NCI-H1694 (cell line): Measurements from ENCODE around the gene NMNAT2.

Experiments used
- DNase-seq: peaks from one replicate; lab custom pipeline; 2025; lab: John Stamatoyannopoulos, UW

NMNAT2 gene

DNA sequence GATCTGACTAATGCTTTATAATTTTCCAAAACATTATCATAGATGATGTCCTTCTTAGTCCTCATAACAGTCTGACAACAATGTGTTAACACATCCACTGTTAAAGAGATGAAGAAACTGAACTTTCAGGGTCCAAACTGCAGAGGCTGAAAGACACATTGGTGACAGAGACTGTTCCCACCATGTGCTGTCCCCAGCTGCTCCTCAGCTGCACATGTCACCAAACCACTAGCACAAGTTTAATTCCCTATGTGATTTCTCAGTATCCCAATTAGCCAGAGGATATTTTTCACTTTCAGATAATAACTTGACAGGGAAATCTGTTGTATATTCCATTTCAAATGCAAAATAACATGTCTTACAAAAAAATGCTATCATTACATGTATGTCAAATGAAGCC lies 207.5 kb downstream of the NMNAT2 start:
- DNase-seq = peak; percentile 77

DNA sequence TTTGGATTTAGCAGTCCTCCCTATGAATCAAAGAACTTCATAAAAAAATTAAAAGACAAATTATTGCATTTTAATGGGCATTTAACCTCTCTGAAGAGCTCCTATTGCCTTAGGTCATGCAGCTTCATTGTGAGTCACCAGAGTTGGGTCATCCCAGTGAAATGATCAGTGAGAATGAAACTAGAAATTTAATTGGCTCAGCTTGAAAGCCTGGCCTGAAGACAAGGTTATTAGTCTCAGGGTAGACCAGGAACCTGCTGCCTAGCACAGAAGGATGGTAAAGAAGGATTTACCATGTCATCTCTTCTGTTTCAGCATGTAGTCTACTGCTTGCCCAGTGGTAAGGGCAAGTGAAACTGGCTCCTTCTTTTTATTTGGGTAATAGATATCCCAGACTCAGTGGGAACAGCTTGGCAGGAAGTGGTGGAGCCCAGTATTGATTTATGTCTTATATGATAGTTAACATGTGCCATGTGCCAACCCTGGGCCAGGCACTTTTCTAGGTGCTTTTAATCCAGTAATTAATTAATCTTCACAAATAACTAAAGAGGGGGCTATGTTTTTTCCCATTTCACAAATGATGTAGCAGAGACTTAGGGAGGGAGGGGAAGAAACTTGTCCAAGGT lies 208.5 kb downstream of the NMNAT2 start:
- peak; percentile 79 for DNase-seq

DNA sequence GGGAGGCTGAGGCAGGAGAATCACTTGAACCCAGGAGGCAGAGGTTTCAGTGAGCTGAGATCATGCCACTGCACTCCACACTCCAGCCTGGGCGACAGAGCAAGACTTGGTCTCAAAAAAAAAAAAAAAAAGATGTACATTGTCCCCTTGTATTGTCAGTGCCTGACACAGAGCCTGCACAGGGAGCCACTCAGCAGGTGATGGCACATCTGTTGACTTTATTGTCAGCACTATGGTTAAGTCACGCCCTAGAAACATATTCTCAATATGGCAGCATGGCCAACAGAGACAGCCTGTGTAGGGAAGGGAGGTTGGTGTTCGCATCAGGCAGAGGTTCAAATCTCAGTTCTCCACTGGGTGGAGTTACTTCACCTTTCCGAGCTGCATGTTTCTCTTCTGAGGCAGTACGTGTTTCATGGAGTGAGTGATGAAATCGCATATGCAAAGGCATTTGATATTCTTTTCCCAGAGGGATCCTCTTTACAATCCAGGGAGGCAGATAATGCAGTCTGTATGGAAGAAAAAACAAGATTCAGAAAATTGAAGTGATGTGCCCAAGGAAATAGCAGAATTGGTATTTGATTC lies 211.6 kb downstream of the NMNAT2 start:
- DNase-seq = no peak

DNA sequence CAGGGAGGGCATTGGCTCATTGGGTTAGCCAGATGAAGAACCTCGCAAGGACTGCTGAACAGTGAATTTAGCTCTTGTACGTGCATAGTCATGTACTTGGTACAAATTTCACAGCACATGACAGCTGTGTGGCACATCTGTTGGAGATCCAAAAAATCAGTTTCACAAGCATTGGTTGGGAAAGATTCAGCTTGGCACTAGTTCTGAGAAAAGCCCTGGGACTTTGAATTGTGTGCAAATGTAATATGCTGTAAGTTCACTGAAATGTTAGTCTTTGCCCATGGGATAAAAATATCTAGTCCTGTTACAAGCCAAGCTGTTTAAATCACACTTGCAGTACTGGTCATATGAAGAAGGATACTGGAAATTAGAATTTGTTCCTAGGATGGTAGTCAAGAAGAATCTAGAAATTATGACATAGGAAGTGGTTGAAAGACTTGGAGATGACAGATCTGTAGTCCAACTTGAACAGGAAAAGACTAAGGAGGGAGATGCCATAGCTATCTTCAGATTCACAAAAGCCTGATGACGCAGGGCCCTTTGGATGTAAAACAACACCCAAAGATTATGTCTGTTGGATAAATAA lies 212.9 kb downstream of the NMNAT2 start:
- DNase-seq = peak; percentile 22

DNA sequence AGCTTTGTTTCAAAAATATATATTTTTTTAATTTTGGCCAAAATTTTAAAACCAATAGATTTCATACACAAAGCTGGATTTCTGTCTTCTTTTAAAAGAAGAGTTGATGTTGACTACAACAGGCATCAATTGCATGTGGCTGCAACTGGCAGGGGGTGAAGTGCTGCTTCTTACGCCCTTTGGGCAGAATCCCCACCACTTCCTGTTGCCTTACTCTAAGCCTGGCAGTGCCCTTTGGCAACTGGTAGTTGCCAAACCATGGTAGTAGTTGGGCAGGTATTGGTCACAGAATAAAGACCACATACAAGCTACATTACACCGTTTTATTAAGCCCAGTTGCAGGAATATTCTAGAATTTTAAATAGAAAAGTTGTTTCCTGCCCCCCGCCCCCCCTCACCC lies 215.1 kb downstream of the NMNAT2 start:
- no peak for DNase-seq

DNA sequence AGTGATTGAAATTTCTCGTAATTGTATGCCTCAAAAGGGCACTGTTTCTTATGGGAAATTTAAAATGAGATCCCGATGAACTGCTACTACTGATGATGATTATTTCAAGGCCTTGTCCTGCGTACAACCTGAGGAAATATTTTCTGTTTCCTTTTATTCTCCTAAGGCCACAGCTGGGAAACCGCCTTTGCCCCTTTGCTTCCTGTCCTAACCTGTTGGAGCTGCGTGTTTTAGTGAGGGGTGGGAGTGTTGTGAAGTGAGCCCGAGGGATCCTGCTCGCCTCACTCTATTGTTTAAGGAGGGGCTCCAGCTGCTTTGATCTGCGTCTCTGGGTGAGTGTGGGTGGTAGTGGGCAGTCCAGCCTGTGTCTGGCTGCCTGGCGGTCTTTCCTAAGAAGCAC lies 217.7 kb downstream of the NMNAT2 start:
- no peak for DNase-seq

DNA sequence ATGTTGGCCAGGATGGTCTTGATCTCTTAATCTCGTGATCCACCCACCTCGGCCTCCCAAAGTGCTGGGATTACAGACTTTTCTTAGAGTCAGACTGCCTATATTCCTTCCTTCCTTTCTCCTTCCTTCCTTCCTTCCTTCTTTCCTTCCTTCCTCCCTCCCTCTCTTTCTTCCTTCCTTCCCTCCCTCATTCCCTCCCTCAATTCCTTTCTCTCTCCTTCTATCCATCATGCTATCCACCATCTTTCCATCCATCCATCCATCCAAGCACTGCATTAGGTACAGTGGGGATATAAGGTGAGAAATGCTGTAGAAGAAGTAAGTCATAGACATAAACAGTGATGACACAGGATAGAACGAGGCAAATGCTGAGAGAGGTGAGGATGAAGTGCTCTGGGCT lies 218.9 kb downstream of the NMNAT2 start:
- no peak for DNase-seq

DNA sequence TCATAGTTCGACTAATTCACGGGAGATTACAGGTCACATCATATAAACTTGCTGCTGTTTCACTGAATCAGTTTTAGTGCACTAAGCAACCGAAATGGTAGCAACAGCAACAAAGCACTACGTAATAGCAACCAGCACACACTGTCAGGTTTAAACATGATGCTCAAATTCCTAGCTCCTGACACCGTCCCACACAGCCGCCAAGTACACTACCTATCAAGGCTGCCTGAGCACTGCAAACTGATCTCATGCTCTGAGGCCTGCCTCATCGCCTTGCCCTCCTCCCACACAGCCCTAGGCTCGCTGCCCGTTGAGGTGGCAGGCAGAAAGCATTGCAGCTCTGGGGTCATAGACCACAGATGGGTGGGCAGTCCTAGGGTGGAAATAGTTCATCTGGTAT lies 219.7 kb downstream of the NMNAT2 start:
- DNase-seq = no peak
